GM13976 (cell line): Measurements from ENCODE around the gene KCNG1.

Experiments used
- DNase-seq: peaks from one replicate; pipeline ENCODE4 v3.0.0; 2012; ENCODE audit warnings: low spot score
- in situ Hi-C: fragments of 300-500 bp; cut with MboI; formaldehyde crosslinking; loops from one replicate; pipeline ENCODE4 v1.12.0; 2022; ENCODE audit warnings: low sequenced_read_pairs, mixed read lengths, inconsistent platforms; ENCODE audit not compliant: unreplicated experiment
- TF ChIP-seq, protein P1 (sequence below): IDR thresholded peaks from 2 replicates; pipeline ENCODE4 v1.5.1; 2012; ENCODE audit warnings: borderline replicate concordance, mild to moderate bottlenecking; ENCODE audit not compliant: insufficient read depth; ENCODE audit errors: extremely low read depth, missing control alignments, control extremely low read depth

Gene KCNG1

DNA sequence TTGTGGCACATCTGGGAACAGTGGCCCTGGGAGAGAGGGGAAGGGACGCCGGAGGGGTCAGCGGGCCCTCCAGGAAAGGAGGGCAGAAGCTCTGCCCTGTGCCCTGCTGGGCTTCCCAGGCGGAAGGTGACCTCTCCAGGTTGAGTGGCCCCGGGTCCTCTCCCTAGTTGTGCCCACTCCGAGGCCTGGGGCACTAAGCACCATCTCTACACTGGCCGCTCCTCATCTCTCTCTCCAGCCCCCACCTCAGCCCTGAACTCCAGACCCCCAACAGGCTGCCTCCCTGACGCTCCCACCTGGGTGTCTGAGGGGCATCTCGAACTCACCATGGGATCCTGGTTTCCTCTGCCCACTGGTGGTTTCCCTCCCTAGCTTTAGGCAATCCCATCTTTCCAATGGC lies 18.1 kb downstream of the KCNG1 start:
- DNase-seq, result no peak
- in situ Hi-C loops, result no loop called here
- TF ChIP-seq, protein P1, sequence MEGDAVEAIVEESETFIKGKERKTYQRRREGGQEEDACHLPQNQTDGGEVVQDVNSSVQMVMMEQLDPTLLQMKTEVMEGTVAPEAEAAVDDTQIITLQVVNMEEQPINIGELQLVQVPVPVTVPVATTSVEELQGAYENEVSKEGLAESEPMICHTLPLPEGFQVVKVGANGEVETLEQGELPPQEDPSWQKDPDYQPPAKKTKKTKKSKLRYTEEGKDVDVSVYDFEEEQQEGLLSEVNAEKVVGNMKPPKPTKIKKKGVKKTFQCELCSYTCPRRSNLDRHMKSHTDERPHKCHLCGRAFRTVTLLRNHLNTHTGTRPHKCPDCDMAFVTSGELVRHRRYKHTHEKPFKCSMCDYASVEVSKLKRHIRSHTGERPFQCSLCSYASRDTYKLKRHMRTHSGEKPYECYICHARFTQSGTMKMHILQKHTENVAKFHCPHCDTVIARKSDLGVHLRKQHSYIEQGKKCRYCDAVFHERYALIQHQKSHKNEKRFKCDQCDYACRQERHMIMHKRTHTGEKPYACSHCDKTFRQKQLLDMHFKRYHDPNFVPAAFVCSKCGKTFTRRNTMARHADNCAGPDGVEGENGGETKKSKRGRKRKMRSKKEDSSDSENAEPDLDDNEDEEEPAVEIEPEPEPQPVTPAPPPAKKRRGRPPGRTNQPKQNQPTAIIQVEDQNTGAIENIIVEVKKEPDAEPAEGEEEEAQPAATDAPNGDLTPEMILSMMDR, result no peak

DNA sequence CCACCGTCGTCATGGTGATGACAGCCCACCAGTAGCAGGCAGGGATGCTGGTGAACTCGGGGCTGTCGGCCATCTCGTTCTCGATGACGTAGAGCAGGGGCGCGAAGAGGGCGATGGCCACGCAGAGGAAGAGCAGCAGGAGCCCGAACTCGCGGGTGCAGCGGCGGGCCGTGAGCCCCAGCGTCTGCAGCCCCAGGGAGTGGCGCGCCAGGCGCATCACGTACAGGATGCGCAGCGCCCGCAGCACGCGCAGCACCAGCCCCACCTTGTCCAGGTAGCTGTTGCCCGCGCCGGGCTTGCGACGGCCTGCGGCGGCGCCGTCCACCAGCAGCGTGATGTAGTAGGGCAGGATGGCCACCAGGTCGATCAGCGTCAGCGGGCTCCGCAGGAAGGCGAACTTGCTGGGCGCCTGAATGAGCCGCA lies 18.6 kb downstream of the KCNG1 start:
- in situ Hi-C loops, result no loop called here
- TF ChIP-seq, protein P1, result no peak
- no peak for DNase-seq

DNA sequence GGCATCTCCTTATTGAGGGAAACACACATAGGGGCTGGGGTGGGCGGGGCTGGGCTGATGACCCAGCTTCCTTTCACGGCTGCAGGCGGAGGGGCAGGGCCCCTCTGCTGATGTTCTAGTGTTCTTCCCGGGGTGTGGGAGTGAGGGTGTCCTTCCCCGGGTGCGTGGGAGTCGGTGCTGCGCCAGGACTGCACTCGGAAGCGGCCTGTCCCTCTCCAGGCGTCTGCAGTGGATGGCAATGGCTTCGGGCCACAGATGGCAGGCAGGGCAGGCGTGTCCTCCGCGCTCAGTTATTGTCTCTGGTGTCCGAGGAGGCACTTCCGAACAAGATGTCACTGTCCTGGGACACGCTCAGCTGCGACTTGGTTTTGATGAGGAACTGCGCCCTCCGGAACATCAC lies 19.2 kb downstream of the KCNG1 start:
- TF ChIP-seq, protein P1, result no peak
- DNase-seq, result no peak
- in situ Hi-C loops, result no loop called here

DNA sequence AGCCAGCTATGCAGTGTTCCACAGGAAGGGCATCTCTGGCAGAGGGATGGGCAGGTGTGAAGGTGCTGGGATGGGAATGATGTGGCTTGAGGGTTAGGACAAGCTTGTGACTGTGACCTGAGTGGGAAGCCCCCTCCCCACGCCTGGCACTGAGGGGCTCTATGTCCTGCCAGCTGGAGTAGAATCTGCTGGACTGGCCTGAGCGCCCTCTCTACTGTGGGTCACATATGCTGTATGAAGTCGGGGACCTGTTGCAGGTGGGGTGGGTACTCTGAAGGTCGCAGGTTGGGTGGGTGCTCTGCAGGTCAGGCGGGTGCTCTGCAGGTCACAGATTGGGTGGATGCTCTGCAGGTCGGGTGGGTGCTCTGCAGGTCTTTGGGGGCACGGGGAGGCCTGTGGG lies 20.3 kb downstream of the KCNG1 start:
- TF ChIP-seq, protein P1, result no peak
- in situ Hi-C loops, result no loop called here
- no peak for DNase-seq

DNA sequence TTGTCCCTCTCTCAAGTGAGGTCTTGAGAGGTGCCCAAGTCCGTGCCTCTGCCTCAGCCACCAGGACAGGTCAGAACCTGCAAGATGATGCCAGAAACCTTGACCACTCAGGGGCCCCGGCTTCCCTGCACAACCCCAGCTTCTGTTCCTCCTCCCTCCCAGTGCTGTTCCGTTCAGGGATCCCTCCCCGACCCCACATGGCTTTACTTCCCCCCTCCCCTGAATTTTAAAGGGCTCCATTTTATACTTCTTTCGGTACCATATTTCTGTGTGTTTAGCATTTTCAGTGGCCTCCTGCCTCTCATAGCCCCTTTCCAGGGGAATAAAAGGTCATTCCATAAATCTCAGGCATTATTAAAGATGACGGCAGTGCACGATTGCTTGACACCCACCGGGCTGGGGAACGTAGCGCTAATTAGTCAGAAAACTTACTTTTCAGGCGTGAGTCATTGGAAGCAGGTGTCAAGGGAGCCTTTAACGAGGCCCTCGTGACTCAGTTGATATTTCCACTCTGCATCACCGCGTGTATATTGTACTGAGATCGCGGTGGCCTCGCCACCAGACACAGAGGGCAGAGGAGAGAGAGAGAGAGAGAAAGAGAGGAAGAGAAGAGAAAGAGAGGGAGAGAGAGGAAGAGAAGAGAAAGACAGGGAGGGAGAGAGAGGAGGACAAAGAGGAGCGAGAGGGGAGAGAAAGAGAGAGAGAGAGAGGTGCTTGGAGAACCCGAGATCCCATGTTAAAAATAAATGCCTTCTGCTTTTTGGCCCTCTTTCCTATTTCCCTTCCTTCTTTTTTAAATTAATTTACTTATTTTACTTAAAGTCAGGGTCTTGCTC lies 21.3 kb downstream of the KCNG1 start:
- DNase-seq, result no peak
- in situ Hi-C loops, result no loop called here
- TF ChIP-seq, protein P1, result no peak

DNA sequence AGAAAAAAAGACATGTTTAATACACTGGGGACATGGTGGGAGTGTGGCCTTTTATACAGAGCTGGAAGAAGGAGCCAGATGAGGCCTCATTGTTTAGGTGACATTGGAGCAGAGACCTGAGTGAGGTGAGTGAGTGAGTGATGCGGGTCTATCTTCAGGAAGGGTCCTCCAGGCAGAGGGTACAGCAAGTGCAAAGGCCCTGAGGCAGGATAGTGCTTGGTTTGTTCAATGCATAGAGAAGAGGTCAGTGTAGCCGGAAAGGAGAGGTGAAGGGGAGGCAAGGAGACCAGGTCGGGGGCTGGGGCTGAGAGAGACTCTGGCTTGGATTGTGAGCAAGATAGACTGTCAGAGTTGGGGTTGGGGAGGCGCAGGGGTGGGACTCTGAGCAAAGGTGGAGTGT lies 23.6 kb downstream of the KCNG1 start:
- in situ Hi-C loops, result loop anchor here (10.0 to 25.0 kb wide), 2 partner anchors 325 to 613 kb away; no protein-coding TSS in a partner anchor
- TF ChIP-seq, protein P1, result no peak

More for the DNA sequence above, 23.6 kb downstream of the KCNG1 start:
- no peak for DNase-seq
